K562 (cell line): ENCODE results near the gene PLD3. TPM values are rescaled to one million over a fixed set of nuclear protein-coding genes. Genes with fewer than 3 reads are reported as not detected.

Source experiments
- BDP1 ChIP-seq: IDR thresholded peaks from 3 replicates; pipeline ENCODE4 v1.6.1; 2011; ENCODE audit not compliant: insufficient read length, insufficient read depth
- CBX2 ChIP-seq: fragments of 200-600 bp; sonication (generic); IDR thresholded peaks from one replicate; pipeline ENCODE4 v1.6.1; 2012; ENCODE audit warnings: mild to moderate bottlenecking, low read length, inconsistent platforms; ENCODE audit not compliant: insufficient read depth, poor library complexity, severe bottlenecking
- CEBPG ChIP-seq, 3 experiments: fragments of 200-800 bp in 1 of 3; sonication (Bioruptor generic) in 1 of 3; sonication (generic) in 1 of 3; formaldehyde crosslinking in 1 of 3; IDR thresholded peaks in 2 of 3; conservative IDR thresholded peaks in 1 of 3; 2 replicates each; pipeline versions ENCODE4 v1.6.1 to v1.8.0; 2016 to 2022; ENCODE audit warnings: missing compliant biosample characterization in 2 of 3, missing genetic modification characterization in 2 of 3, mild to moderate bottlenecking in 1 of 3, missing genetic modification reagents in 1 of 3
- FOXK2 ChIP-seq, 2 experiments: fragments of 450-650 bp; IDR thresholded peaks in 1 of 2; conservative IDR thresholded peaks in 1 of 2; 2 replicates each; pipeline ENCODE4 v1.6.1; 2016; ENCODE audit warnings: low read depth in 2 of 2, mild to moderate bottlenecking in 1 of 2
- HMBOX1 ChIP-seq: sonication (generic); IDR thresholded peaks from 2 replicates; pipeline ENCODE4 v1.6.1; 2016
- HNRNPK ChIP-seq: fragments of 200-400 bp; formaldehyde crosslinking; IDR thresholded peaks from one replicate; pipeline ENCODE4 v1.6.1; 2018; ENCODE audit warnings: mild to moderate bottlenecking, low read depth, low read length; ENCODE audit not compliant: poor library complexity, severe bottlenecking
- IRF2 ChIP-seq: sonication (generic); formaldehyde crosslinking; IDR thresholded peaks from 2 replicates; pipeline ENCODE4 v1.8.1; 2022; ENCODE audit warnings: mild to moderate bottlenecking, missing genetic modification reagents
- L3MBTL2 ChIP-seq: fragments of 450-650 bp; IDR thresholded peaks from 2 replicates; pipeline ENCODE4 v1.6.1; 2016; ENCODE audit warnings: mild to moderate bottlenecking, moderate library complexity
- NFE2L1 ChIP-seq: fragments of 450-650 bp; IDR thresholded peaks from 2 replicates; pipeline ENCODE4 v1.6.1; 2016; ENCODE audit warnings: missing genetic modification characterization, low read depth, mild to moderate bottlenecking, missing compliant biosample characterization, moderate library complexity, borderline replicate concordance
- NFIC ChIP-seq: fragments of 450-650 bp; IDR thresholded peaks from 2 replicates; pipeline ENCODE4 v1.6.1; 2017; ENCODE audit warnings: mild to moderate bottlenecking, inconsistent platforms
- PCBP2 ChIP-seq: fragments of 200-400 bp; formaldehyde crosslinking; IDR thresholded peaks from 2 replicates; pipeline ENCODE4 v1.6.1; 2018; ENCODE audit warnings: low read length, low read depth, mild to moderate bottlenecking, moderate library complexity; ENCODE audit not compliant: poor library complexity, severe bottlenecking
- PHF21A ChIP-seq: fragments of 450-650 bp; IDR thresholded peaks from 2 replicates; pipeline ENCODE4 v1.6.1; 2017; ENCODE audit warnings: low read depth, borderline replicate concordance
- POLR2B ChIP-seq: fragments of 450-650 bp; IDR thresholded peaks from 2 replicates; pipeline ENCODE4 v1.6.1; 2018; ENCODE audit warnings: low read depth; ENCODE audit not compliant: partially characterized antibody
- PPARD ChIP-seq: fragments of 250-450 bp; sonication (Bioruptor Pico); IDR thresholded peaks from 2 replicates; pipeline ENCODE4 v1.8.0; 2022; ENCODE audit warnings: inconsistent platforms, mild to moderate bottlenecking, moderate library complexity
- PRMT5 ChIP-seq: sonication (generic); formaldehyde crosslinking; IDR thresholded peaks from 2 replicates; pipeline ENCODE4 v1.5.0; 2020; ENCODE audit warnings: missing genetic modification reagents
- RFX7 ChIP-seq: fragments of 250-450 bp; sonication (Bioruptor Pico); IDR thresholded peaks from 2 replicates; pipeline ENCODE4 v1.5.1; 2021; ENCODE audit warnings: mild to moderate bottlenecking
- SIN3B ChIP-seq: fragments of 450-650 bp; IDR thresholded peaks from 2 replicates; pipeline ENCODE4 v1.6.1; 2017; ENCODE audit warnings: low read depth, mild to moderate bottlenecking, moderate library complexity
- SMAD2 ChIP-seq: fragments of 150-350 bp; IDR thresholded peaks from 2 replicates; pipeline ENCODE4 v1.6.1; 2014; ENCODE audit warnings: low read depth, mild to moderate bottlenecking, low read length
- SP2 ChIP-seq: IDR thresholded peaks from 2 replicates; pipeline ENCODE4 v1.6.1; 2011; ENCODE audit warnings: mild to moderate bottlenecking, low read depth, low read length, moderate library complexity; ENCODE audit not compliant: poor library complexity, severe bottlenecking; ENCODE audit errors: extremely low read depth
- ZBTB17 ChIP-seq: fragments of 450-650 bp; formaldehyde crosslinking; IDR thresholded peaks from 2 replicates; pipeline ENCODE4 v1.4.0; 2020; ENCODE audit warnings: mild to moderate bottlenecking
- ZNF431 ChIP-seq: sonication (generic); formaldehyde crosslinking; IDR thresholded peaks from 2 replicates; pipeline ENCODE4 v1.8.0; 2022; ENCODE audit warnings: mild to moderate bottlenecking, missing genetic modification reagents
- ZNF609 ChIP-seq: sonication (generic); formaldehyde crosslinking; IDR thresholded peaks from 2 replicates; pipeline ENCODE4 v1.8.1; 2023; ENCODE audit warnings: missing genetic modification reagents, mild to moderate bottlenecking, borderline replicate concordance
- polyA plus RNA-seq, 8 experiments: library from polyadenylated mRNA; depleted of rRNA in 4 of 8; stranded (reverse) in 5 of 8; unstranded in 3 of 8; fragments of >200 nt; fragmentation: Nextera tagmentation in 2 of 8; fragmentation: Illumina TruSeq in 1 of 8; extraction: Ambion mirVana in 2 of 8; extraction: Trizol in 1 of 8; gene quantifications; 2 replicates each; pipeline versions ENCODE4 v1.2.1 to v1.2.3, GENCODE V29; 2011 to 2014; ENCODE audit warnings: inconsistent platforms in 1 of 8, missing spikeins in 1 of 8
- total RNA-seq, 7 experiments: library from RNA; depleted of rRNA in 6 of 7; stranded (reverse); fragments of >200 nt in 6 of 7; fragmentation: Illumina TruSeq in 2 of 7; extraction: Trizol in 2 of 7; gene quantifications; 2 replicates each; pipeline versions ENCODE4 v1.2.1 to v1.2.3, GENCODE V29; 2011 to 2021; ENCODE audit warnings: low replicate concordance in 1 of 7

Gene PLD3
- total and polyA plus RNA-seq, 9 of the 15 experiments (the other 6 are each of a cell fraction or from before 2014, with no cell fraction given): 2.3 to 128 (median 72.7) TPM

GRCh38 chr19:40370997-40371801 is 22.7 kb downstream of the PLD3 start (continued):
- TF ChIP-seq ZNF609 (CRISPR knock-in tag) (no peak), L3MBTL2 (peak; percentile 30; the same call in 1 of the 2 replicates), PRMT5 (no peak), HMBOX1 (peak; percentile 61), ZBTB17 (no peak), SIN3B (no peak), CBX2 (no peak), HNRNPK (no peak), BDP1 (no peak), SP2 (no peak), NFIC (peak; percentile 30; the same call in 1 of the 2 replicates), IRF2 (CRISPR knock-in tag) (no peak), SMAD2 (no peak), POLR2B (no peak), PHF21A (no peak), NFE2L1 (tag) (no peak), ZNF431 (no peak), RFX7 (CRISPR knock-in tag) (no peak), PCBP2 (no peak), CEBPG (CRISPR knock-in tag; IDR thresholded peaks at IDR 0.05) (no peak), CEBPG (tag; conservative IDR thresholded peaks at IDR 0.05 in 1 of 2, IDR thresholded peaks at IDR 0.05 in 1 of 2) (no peak), PPARD (CRISPR knock-in tag) (no peak), FOXK2 (conservative IDR thresholded peaks at IDR 0.05 in 1 of 2, IDR thresholded peaks at IDR 0.05 in 1 of 2; ENCODE audit: low read depth in 2 of 2) (no peak)
